GM18951 (cell line): Measurements from ENCODE around the gene GABRG3.

Source experiments
- POLR2A ChIP-seq: IDR thresholded peaks from 4 replicates; pipeline ENCODE4 v1.6.1; 2011; ENCODE audit warnings: mild to moderate bottlenecking; ENCODE audit not compliant: insufficient read length, insufficient read depth; ENCODE audit errors: extremely low read depth
- in situ Hi-C: fragments of 300-500 bp; cut with MboI; formaldehyde crosslinking; loops from one replicate; pipeline ENCODE4 v1.12.0; 2022; ENCODE audit warnings: low sequenced_read_pairs, mixed read lengths, inconsistent platforms; ENCODE audit not compliant: unreplicated experiment

Gene GABRG3

DNA sequence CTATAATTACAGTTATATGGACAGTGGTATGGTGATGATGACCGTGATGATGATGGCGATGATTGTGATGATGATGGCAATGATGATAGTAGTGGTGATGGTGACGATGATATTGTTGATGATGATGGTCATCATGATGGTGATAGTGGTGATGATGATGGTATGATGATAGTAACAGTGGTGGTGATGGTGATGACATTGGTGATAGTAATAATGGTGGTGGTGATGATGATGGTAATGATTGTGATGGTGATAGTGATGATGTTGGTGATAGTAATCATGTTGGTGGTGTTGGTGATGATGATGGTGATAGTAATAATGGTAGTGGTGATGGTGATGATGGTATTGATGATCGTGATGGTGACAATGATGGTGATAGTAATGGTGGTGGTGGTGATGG, 504.4 kb downstream of the GABRG3 start:
- TF ChIP-seq POLR2A: no peak
- in situ Hi-C loops: no loop called here

- no peak for TF ChIP-seq POLR2A
- in situ Hi-C loops: no loop called here
These were observed 508.5 kb downstream of the GABRG3 start for GRCh38 chr15:27479296-27480140.

GRCh38 chr15:27480141-27480530, 509.2 kb downstream of the GABRG3 start:
- in situ Hi-C loops: no loop called here
- TF ChIP-seq POLR2A: no peak

- in situ Hi-C loops: no loop called here
- no peak for TF ChIP-seq POLR2A
These were observed 509.7 kb downstream of the GABRG3 start for GRCh38 chr15:27480642-27481041.

DNA sequence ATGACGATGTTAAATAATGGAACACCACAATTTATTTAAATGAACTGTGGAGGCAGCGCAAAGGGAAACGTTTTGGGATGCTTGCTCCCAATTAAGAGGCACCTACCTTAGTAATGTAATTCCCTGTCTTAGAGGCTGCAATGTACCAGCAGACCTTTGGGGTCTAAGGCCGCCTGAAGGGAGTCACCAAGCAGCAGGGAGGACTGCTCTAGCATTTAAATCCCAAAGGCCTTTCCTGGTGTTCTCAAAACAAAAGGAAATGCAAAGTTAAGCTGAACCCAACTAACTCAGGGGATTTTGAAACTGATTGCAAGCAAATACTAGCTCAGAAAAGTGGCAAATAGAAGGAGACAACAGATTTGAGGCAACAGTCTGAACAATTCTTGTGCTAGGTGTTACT, 510.8 kb downstream of the GABRG3 start:
- in situ Hi-C loops: no loop called here
- TF ChIP-seq POLR2A: no peak

DNA sequence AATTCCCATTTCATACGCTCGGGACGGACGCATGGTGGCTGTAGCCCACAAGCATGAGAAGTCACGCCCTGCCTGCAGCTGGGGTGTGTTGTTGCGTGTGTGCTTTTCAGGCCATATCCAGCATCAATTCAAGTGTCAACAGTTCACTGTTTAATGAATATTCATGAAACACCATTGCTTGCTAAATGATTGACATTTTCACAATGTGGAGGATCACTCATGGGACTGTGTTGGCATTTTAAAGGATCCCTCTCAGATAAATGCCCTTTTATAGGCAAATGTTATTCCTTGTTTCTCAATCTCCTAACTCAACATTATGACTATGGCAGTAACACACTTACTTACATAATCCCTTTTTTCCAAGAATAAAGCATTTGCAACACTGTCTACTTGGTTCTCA, 511.3 kb downstream of the GABRG3 start:
- in situ Hi-C loops: no loop called here

DNA sequence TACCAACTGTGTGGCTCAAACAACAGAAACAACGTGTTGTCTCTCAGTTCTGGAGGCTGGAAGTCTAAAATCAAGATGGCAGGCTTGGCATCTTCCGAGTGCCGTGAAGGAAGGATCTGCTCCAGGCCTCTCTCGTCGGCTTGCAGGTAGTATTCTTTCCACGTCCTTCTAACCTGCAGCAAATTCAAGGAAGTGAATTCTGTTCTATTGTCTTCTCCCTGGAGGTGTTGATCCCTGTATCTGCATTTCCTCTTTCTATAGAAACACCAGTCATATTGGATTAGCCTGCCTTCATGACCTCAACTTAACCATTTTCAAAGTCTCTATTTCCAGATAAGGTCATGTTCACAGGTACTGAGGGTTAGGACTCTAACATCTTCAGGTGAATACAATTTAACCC, 512.1 kb downstream of the GABRG3 start:
- TF ChIP-seq POLR2A: no peak
- in situ Hi-C loops: no loop called here

More for the DNA sequence above, 511.3 kb downstream of the GABRG3 start:
- TF ChIP-seq POLR2A: no peak

DNA sequence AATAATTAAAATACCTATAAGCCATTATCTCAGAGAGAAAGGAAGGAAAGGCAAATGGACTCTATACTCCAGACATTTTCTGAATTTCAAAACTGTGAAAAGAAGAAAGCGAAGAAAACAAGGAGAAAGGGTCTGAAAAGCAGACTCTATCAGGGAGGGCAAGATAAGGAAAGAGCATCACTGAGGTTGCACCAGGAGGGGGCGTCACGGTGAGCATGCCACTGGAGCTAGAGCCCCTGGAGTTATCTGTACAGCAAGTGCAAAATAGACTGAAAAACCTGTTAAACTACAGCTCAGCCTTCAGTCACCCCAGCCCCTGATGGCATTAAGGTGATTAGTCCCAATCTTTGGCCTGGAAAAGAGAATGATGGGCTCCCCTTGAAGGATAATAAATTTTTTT, 514.3 kb downstream of the GABRG3 start:
- no peak for TF ChIP-seq POLR2A
- in situ Hi-C loops: no loop called here

DNA sequence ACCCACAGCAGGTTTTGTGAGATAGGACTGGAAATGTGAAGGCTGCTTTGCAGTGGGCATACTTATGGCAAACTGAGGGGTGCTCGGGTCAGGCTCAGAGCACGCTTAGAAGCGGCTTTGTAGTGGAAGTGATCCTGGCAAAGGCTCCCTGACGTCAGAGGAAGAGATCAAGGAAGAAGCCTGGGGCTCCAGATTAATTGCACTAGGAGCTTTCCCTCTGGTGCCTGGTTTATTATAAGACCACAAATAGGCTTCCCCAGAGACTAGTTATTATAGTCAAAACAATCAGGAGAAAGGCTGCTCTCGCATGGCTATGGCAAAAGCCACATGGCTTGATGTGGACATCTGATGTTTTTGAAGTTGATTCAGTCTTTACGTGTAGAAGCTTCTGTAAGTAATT, 515.1 kb downstream of the GABRG3 start:
- in situ Hi-C loops: no loop called here
- TF ChIP-seq POLR2A: no peak

DNA sequence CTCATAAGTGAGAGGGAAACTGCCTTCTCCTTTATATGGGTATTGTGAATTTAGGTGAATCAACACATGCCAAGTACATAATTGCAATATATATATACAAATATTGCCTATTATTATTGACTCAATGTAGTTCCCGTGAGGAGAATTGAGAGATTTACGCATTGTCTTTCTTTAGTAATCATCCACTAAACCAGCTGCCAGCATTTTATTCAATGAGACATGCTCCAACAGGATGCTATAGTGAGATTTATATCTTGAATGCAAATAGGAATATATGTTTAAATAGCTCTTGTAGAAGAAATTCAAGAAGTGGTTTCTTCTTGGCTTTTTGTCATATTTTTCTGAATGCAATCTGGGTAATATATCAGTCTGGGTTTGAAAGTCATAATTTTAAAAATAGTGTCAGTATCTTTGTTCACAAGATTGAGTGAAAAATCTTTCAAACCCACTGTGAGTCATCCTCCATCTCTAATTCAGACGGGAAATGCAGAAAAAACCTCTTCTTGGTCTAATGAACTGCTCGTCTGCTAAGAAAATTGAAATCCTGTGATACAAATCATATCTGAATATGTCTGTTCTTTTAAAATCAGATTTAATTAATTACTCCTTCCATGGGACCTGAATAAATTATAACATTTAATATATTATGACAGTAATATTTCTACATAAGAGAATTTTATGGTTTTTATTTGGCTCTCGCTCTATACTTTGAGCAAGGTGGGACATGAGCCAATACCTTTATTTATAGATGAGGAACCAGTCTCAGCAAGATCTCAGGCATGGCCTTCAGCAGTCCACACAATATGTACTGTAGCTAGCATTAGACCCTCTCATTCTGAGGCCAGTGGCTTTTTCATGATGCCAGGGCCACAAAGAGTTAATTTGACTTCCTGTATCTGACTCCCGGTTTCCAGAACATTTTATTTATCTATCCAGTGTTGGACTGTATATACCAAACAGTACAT, 516.0 kb downstream of the GABRG3 start:
- in situ Hi-C loops: no loop called here
- TF ChIP-seq POLR2A: no peak

DNA sequence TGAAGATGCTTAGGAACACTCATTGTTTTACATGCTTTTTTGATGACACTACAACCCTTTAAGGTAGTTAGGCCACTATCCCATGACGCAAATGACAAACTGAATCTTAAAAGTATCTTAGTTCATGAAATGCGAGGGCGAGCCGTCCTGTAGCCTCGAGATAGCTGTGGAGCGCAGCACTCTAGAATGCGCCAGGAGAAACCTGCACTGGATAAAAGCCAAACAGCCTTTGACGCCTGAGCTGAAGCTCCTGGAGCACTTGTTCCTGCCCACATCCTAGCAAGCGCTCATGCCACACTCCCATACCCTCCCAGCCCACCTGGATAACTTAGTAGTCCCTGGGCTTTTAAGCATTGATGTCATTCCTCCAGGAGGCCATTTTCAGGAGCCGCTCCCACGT, 516.9 kb downstream of the GABRG3 start:
- in situ Hi-C loops: no loop called here
- no peak for TF ChIP-seq POLR2A

- no peak for TF ChIP-seq POLR2A
- in situ Hi-C loops: no loop called here
These were observed 520.0 kb downstream of the GABRG3 start for GRCh38 chr15:27490867-27491595.
